Measurements from ENCODE around the gene MLH3.

DNA sequence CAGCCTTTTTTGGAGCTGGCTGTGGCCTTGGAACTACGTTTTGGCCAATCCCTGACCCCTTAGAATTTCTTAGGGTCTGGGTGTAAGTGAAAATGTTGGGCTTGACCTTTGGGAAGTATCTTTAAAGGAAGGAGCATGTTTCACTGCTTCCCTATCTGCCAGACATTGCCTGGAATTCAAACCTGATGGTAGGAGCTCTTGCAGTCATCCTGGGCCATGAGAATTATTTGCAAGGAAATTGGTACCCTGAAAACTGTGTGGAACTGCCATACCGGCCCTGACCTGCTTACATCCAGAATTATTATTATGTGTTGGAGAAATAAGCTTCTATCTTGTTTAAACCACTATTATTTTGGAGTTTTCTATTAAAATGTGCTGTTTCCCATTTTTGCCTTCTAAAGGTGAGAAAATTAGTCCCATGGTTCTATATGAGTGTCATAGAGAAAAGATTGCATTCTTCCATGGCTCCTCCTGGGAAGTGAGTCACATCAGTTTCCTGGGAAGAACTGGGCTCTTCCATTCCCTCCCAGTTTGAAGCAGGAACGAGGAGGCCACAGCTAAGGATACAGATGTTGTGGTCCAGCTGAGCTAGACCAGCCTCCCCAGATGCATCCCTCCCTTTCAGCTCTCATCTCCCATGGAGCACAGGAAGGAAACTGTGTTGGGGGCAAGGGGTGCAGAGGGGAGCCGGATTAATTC lies 86.3 kb downstream of the MLH3 start:
- TF ChIP-seq, protein P1, sequence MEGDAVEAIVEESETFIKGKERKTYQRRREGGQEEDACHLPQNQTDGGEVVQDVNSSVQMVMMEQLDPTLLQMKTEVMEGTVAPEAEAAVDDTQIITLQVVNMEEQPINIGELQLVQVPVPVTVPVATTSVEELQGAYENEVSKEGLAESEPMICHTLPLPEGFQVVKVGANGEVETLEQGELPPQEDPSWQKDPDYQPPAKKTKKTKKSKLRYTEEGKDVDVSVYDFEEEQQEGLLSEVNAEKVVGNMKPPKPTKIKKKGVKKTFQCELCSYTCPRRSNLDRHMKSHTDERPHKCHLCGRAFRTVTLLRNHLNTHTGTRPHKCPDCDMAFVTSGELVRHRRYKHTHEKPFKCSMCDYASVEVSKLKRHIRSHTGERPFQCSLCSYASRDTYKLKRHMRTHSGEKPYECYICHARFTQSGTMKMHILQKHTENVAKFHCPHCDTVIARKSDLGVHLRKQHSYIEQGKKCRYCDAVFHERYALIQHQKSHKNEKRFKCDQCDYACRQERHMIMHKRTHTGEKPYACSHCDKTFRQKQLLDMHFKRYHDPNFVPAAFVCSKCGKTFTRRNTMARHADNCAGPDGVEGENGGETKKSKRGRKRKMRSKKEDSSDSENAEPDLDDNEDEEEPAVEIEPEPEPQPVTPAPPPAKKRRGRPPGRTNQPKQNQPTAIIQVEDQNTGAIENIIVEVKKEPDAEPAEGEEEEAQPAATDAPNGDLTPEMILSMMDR (IDR thresholded peaks at IDR 0.05): no peak
- no peak for TF ChIP-seq POLR2A (IDR thresholded peaks at IDR 0.05)

Data from tibial nerve (tissue), 3 donors.